Liver (tissue), 9 donors: Measurements from ENCODE around the gene LRRC8B. TPM values are rescaled to one million over a fixed set of nuclear protein-coding genes. Genes with fewer than 3 reads are reported as not detected.
A peak's percentile ranks its signal among the peaks of the same experiment; 100 is the strongest.

Experiments
- DNase-seq: peaks from one replicate; pipeline ENCODE4 v3.0.0-alpha.2; 2017; ENCODE audit warnings: low spot score
- H3K27ac ChIP-seq, 2 donors: one replicate each; pipeline ENCODE4 v1.7.0; 2013; ENCODE audit warnings: inconsistent platforms in 2 of 2, low read length in 2 of 2, control low read depth in 1 of 2, low read depth in 1 of 2, mild to moderate bottlenecking in 1 of 2
- H3K27me3 ChIP-seq, 4 donors: one replicate each; pipeline versions ENCODE4 v1.6.1 to v1.7.0; 2013; ENCODE audit warnings: low read length in 3 of 4, inconsistent platforms in 1 of 4, mild to moderate bottlenecking in 1 of 4, moderate library complexity in 1 of 4; ENCODE audit not compliant: control insufficient read depth in 4 of 4, insufficient read depth in 4 of 4
- H3K36me3 ChIP-seq, 4 donors: one replicate each; pipeline versions ENCODE4 v1.6.1 to v1.7.0; 2013; ENCODE audit warnings: low read length in 3 of 4, mild to moderate bottlenecking in 3 of 4, low read depth in 1 of 4, moderate library complexity in 1 of 4; ENCODE audit not compliant: control insufficient read depth in 4 of 4, insufficient read depth in 3 of 4
- H3K4me1 ChIP-seq, 4 donors: one replicate each; pipeline versions ENCODE4 v1.6.1 to v1.7.0; 2013; ENCODE audit warnings: low read length in 3 of 4, mild to moderate bottlenecking in 3 of 4, moderate library complexity in 1 of 4; ENCODE audit not compliant: control insufficient read depth in 4 of 4, insufficient read depth in 4 of 4
- H3K4me3 ChIP-seq, 3 donors: one replicate each; pipeline versions ENCODE4 v1.6.1 to v1.7.0; 2013; ENCODE audit warnings: low read length in 3 of 3, control low read depth in 1 of 3, low read depth in 1 of 3, mild to moderate bottlenecking in 1 of 3
- H3K9ac ChIP-seq, 2 donors: one replicate each; pipeline ENCODE4 v1.7.0; 2013; ENCODE audit warnings: low read length in 2 of 2, mild to moderate bottlenecking in 2 of 2, moderate library complexity in 2 of 2, control low read depth in 1 of 2, low read depth in 1 of 2
- H3K9me3 ChIP-seq, 4 donors: one replicate each; pipeline versions ENCODE4 v1.6.1 to v1.7.0; 2013; ENCODE audit warnings: low read length in 3 of 4; ENCODE audit not compliant: control insufficient read depth in 4 of 4
- ATF3 ChIP-seq: IDR thresholded peaks from 2 replicates; pipeline ENCODE4 v1.6.1; 2016; ENCODE audit warnings: antibody characterized with exemption
- EGR1 ChIP-seq, 2 donors: IDR thresholded peaks; 2 replicates each; pipeline ENCODE4 v1.6.1; 2016 to 2018; ENCODE audit warnings: antibody characterized with exemption in 2 of 2, low read depth in 2 of 2
- FOXA1 ChIP-seq: IDR thresholded peaks from 2 replicates; pipeline ENCODE4 v1.6.1; 2016; ENCODE audit warnings: antibody characterized with exemption
- FOXA2 ChIP-seq: IDR thresholded peaks from 2 replicates; pipeline ENCODE4 v1.6.1; 2016; ENCODE audit warnings: antibody characterized with exemption
- GABPA ChIP-seq, 2 donors: IDR thresholded peaks in 1 of 2; conservative IDR thresholded peaks in 1 of 2; 2 replicates each; pipeline ENCODE4 v1.6.1; 2016; ENCODE audit warnings: antibody characterized with exemption in 2 of 2, mild to moderate bottlenecking in 1 of 2, moderate library complexity in 1 of 2
- HNF4A ChIP-seq, 2 donors: conservative IDR thresholded peaks; 2 replicates each; pipeline ENCODE4 v1.6.1; 2016; ENCODE audit warnings: antibody characterized with exemption in 2 of 2, mild to moderate bottlenecking in 2 of 2
- HNF4G ChIP-seq: IDR thresholded peaks from 2 replicates; pipeline ENCODE4 v1.6.1; 2016; ENCODE audit warnings: antibody characterized with exemption
- JUND ChIP-seq, 2 donors: IDR thresholded peaks; 2 replicates each; pipeline ENCODE4 v1.6.1; 2016; ENCODE audit warnings: antibody characterized with exemption in 2 of 2
- NR2F2 ChIP-seq: IDR thresholded peaks from 2 replicates; pipeline ENCODE4 v1.6.1; 2016; ENCODE audit warnings: antibody characterized with exemption
- RAD21 ChIP-seq, 2 donors: IDR thresholded peaks; 2 replicates each; pipeline ENCODE4 v1.6.1; 2016; ENCODE audit warnings: antibody characterized with exemption in 2 of 2, mild to moderate bottlenecking in 2 of 2
- RXRA ChIP-seq, 2 donors: IDR thresholded peaks; 2 replicates each; pipeline ENCODE4 v1.6.1; 2017 to 2018; ENCODE audit warnings: antibody characterized with exemption in 2 of 2, mild to moderate bottlenecking in 1 of 2
- SP1 ChIP-seq: IDR thresholded peaks from 2 replicates; pipeline ENCODE4 v1.6.1; 2018; ENCODE audit warnings: antibody characterized with exemption, mild to moderate bottlenecking
- TAF1 ChIP-seq: conservative IDR thresholded peaks from 2 replicates; pipeline ENCODE4 v1.6.1; 2016; ENCODE audit warnings: antibody characterized with exemption, mild to moderate bottlenecking
- YY1 ChIP-seq: IDR thresholded peaks from 2 replicates; pipeline ENCODE4 v1.6.1; 2016; ENCODE audit warnings: antibody characterized with exemption, mild to moderate bottlenecking
- ZBTB33 ChIP-seq: IDR thresholded peaks from 2 replicates; pipeline ENCODE4 v1.6.1; 2016; ENCODE audit warnings: antibody characterized with exemption
- WGBS: extraction: QIAGEN DNeasy Blood & Tissue Kit; methylation state at CpG from one replicate; pipeline ENCODE4 v1.1.7; 2013; 5-methylcytosine and 5-hydroxymethylcytosine counted together
- polyA plus RNA-seq, 2 donors: library from polyadenylated mRNA; stranded (reverse) in 1 of 2; unstranded in 1 of 2; fragments of 200-250 nt in 1 of 2; fragments of >200 nt in 1 of 2; fragmentation: Nextera tagmentation in 1 of 2; extraction: Ambion mirVana in 1 of 2; gene quantifications; one replicate each; pipeline versions ENCODE4 v1.2.1 to v1.2.3, GENCODE V29; 2013 to 2015
- total RNA-seq, 2 donors: library from RNA; depleted of rRNA; stranded (reverse); fragments of >200 nt; gene quantifications; one replicate each; pipeline ENCODE4 v1.2.3, GENCODE V29; 2014
- TF ChIP-seq, protein P1 (sequence below): IDR thresholded peaks from 2 replicates; pipeline ENCODE4 v1.6.1; 2016; ENCODE audit warnings: antibody characterized with exemption, mild to moderate bottlenecking
- TF ChIP-seq, protein P2 (sequence below): IDR thresholded peaks from 2 replicates; pipeline ENCODE4 v1.6.1; 2016; ENCODE audit warnings: antibody characterized with exemption
- TF ChIP-seq, protein P3 (sequence below): fragments of 150-350 bp; IDR thresholded peaks from 2 replicates; pipeline ENCODE4 v1.5.1; 2017; ENCODE audit warnings: improper control_type of control experiment, low read depth, low read length; ENCODE audit not compliant: missing input control
- donor health status: healthy.
- donor health status: healthy.
- donor health status: healthy.
- donor health status: healthy.
- donor health status: healthy.

LRRC8B gene
- total and polyA plus RNA-seq, 4 donors = 1.2 to 4.3 (median 2.5) TPM

- Histone ChIP-seq H3K4me3 (no peak overlapping the region), H3K36me3 (no peaks in the 10 kb centered on the region), H3K27ac (peak overlapping the region in 1 of 2 donors; percentile 67), H3K4me1 (no peaks in the 10 kb centered on the region), H3K27me3 (no peaks in the 10 kb centered on the region), H3K9me3 (no peaks in the 10 kb centered on the region), H3K9ac (no peak overlapping the region)
- TF ChIP-seq FOXA2 = no peak
- no peak for TF ChIP-seq ATF3
- TF ChIP-seq, protein P1, sequence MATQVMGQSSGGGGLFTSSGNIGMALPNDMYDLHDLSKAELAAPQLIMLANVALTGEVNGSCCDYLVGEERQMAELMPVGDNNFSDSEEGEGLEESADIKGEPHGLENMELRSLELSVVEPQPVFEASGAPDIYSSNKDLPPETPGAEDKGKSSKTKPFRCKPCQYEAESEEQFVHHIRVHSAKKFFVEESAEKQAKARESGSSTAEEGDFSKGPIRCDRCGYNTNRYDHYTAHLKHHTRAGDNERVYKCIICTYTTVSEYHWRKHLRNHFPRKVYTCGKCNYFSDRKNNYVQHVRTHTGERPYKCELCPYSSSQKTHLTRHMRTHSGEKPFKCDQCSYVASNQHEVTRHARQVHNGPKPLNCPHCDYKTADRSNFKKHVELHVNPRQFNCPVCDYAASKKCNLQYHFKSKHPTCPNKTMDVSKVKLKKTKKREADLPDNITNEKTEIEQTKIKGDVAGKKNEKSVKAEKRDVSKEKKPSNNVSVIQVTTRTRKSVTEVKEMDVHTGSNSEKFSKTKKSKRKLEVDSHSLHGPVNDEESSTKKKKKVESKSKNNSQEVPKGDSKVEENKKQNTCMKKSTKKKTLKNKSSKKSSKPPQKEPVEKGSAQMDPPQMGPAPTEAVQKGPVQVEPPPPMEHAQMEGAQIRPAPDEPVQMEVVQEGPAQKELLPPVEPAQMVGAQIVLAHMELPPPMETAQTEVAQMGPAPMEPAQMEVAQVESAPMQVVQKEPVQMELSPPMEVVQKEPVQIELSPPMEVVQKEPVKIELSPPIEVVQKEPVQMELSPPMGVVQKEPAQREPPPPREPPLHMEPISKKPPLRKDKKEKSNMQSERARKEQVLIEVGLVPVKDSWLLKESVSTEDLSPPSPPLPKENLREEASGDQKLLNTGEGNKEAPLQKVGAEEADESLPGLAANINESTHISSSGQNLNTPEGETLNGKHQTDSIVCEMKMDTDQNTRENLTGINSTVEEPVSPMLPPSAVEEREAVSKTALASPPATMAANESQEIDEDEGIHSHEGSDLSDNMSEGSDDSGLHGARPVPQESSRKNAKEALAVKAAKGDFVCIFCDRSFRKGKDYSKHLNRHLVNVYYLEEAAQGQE = peak; percentile 35
- no peak for TF ChIP-seq FOXA1
- TF ChIP-seq JUND (IDR thresholded peaks at IDR 0.05) = no peak
- peak; percentile 39 for TF ChIP-seq NR2F2
- TF ChIP-seq EGR1 (IDR thresholded peaks at IDR 0.05; ENCODE audit: low read depth in 2 of 2) = no peak
- no peak for TF ChIP-seq HNF4G
- TF ChIP-seq RXRA (IDR thresholded peaks at IDR 0.05) = peak in 1 of 2 donors; percentile 21
- no peak for TF ChIP-seq ZBTB33
- TF ChIP-seq TAF1 = no peak
- TF ChIP-seq RAD21 (IDR thresholded peaks at IDR 0.05) = peak in 1 of 2 donors; percentile 7
- TF ChIP-seq, protein P2, sequence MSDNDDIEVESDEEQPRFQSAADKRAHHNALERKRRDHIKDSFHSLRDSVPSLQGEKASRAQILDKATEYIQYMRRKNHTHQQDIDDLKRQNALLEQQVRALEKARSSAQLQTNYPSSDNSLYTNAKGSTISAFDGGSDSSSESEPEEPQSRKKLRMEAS = no peak
- TF ChIP-seq GABPA (IDR thresholded peaks at IDR 0.05 in 1 of 2, conservative IDR thresholded peaks at IDR 0.05 in 1 of 2) = no peak
- TF ChIP-seq, protein P3, sequence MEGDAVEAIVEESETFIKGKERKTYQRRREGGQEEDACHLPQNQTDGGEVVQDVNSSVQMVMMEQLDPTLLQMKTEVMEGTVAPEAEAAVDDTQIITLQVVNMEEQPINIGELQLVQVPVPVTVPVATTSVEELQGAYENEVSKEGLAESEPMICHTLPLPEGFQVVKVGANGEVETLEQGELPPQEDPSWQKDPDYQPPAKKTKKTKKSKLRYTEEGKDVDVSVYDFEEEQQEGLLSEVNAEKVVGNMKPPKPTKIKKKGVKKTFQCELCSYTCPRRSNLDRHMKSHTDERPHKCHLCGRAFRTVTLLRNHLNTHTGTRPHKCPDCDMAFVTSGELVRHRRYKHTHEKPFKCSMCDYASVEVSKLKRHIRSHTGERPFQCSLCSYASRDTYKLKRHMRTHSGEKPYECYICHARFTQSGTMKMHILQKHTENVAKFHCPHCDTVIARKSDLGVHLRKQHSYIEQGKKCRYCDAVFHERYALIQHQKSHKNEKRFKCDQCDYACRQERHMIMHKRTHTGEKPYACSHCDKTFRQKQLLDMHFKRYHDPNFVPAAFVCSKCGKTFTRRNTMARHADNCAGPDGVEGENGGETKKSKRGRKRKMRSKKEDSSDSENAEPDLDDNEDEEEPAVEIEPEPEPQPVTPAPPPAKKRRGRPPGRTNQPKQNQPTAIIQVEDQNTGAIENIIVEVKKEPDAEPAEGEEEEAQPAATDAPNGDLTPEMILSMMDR = no peak
- TF ChIP-seq SP1 = peak; percentile 6
- no peak for TF ChIP-seq HNF4A (conservative IDR thresholded peaks at IDR 0.05)
- no peak for TF ChIP-seq YY1
- 73% methylated on average over 3 of the region's 3 CpGs for WGBS
- DNase-seq = no peak
These were observed 6.4 kb upstream of the LRRC8B start for GRCh38 chr1:89518221-89518631.
